HG03159 (cell line): ENCODE data around the gene TMEM244.
"Not testable (repeated sequence)": the region's sequence is repeated elsewhere in the genome, so short reads cannot be mapped to it uniquely, and the experiment has no call there.

ENCODE experiments used
- ATAC-seq: cut with Tn5 transposase; IDR thresholded peaks from one replicate; pipeline ENCODE4 v1.9.1; 2021; ENCODE audit warnings: mild to moderate bottlenecking, moderate library complexity; ENCODE audit not compliant: unreplicated experiment

TMEM244 gene

GRCh38 chr6:129817332-129817731 is 43.8 kb downstream of the TMEM244 start:
- no peak for ATAC-seq

- ATAC-seq: no peak
Measured at GRCh38 chr6:129812145-129812777, 48.9 kb downstream of the TMEM244 start.

GRCh38 chr6:129807141-129807540 is 54.0 kb downstream of the TMEM244 start:
- ATAC-seq: not testable (repeated sequence)

GRCh38 chr6:129802920-129803319 is 58.2 kb downstream of the TMEM244 start:
- not testable (repeated sequence) for ATAC-seq

- no peak for ATAC-seq
Measured at GRCh38 chr6:129801909-129802308, 59.2 kb downstream of the TMEM244 start.

GRCh38 chr6:129795261-129795660 is 65.9 kb downstream of the TMEM244 start:
- ATAC-seq: no peak

- ATAC-seq: no peak
Measured at GRCh38 chr6:129793447-129793846, 67.7 kb downstream of the TMEM244 start.

- ATAC-seq: no peak
Measured at GRCh38 chr6:129792049-129792448, 69.1 kb downstream of the TMEM244 start.

- ATAC-seq: no peak
Measured at GRCh38 chr6:129790785-129791184, 70.3 kb downstream of the TMEM244 start.

GRCh38 chr6:129789974-129790373 is 71.1 kb downstream of the TMEM244 start:
- ATAC-seq: no peak

- no peak for ATAC-seq
Measured at GRCh38 chr6:129787816-129788215, 73.3 kb downstream of the TMEM244 start.

GRCh38 chr6:129786548-129786947 is 74.6 kb downstream of the TMEM244 start:
- no peak for ATAC-seq

- ATAC-seq: no peak
Measured at GRCh38 chr6:129785756-129786135, 75.4 kb downstream of the TMEM244 start.

- ATAC-seq: no peak
Measured at GRCh38 chr6:129785047-129785755, 75.9 kb downstream of the TMEM244 start.
